Coronary artery (tissue), 2 donors: ENCODE measurements around the gene PCDH18.

Source experiments
- DNase-seq: peaks from one replicate; pipeline ENCODE4 v3.0.0-alpha.2; 2017; ENCODE audit warnings: low spot score
- H3K27ac ChIP-seq, 2 donors: fragments of 200-600 bp; sonication (generic); one replicate each; pipeline ENCODE4 v1.5.1; 2016 to 2019
- H3K4me3 ChIP-seq: fragments of 200-600 bp; sonication (generic); 2 replicates; pipeline ENCODE4 v1.5.1; 2016; ENCODE audit warnings: mild to moderate bottlenecking, moderate library complexity
- CTCF ChIP-seq: fragments of 200-600 bp; sonication (generic); IDR thresholded peaks from one replicate; pipeline ENCODE4 v1.5.1; 2019; ENCODE audit warnings: antibody characterized with exemption

The PCDH18 gene

DNA sequence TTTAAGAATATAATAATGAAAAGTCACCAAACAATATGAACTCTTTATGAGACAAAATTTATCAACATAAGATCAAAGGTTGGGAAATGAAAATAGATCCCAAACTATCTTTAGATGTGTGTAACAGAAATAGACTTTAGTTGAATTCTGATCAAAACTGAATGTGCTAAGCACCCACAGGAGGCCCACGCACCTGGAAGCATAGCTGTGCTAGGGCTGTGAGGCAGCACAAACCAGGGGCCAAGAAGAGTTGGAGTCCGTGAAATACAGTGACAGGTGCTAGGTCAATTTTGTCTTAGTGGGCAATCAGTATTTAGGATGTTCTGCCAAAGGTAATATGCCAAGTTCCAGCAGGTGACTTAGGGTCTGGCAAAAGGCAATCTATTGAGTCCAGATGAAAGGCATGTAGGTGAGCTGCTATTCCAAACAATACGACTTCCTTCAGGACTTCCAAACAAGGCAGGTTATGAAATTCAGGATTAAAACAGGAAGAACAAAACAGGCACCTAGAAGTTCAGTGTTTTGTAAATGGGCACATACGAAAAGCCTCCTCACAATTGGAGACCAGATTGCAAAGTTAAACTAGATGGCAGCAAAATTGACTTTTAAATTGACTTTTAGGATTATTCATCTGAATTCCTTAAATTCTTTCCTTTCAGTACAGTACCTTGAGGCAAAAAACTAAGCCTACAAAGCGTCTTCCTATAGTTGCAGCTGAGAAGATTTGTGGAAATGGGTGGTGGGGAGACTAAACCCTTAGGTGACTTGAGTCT, 4.7 kb upstream of the PCDH18 start:
- DNase-seq = no peak
- H3K27ac ChIP-seq = no peak overlapping the region

DNA sequence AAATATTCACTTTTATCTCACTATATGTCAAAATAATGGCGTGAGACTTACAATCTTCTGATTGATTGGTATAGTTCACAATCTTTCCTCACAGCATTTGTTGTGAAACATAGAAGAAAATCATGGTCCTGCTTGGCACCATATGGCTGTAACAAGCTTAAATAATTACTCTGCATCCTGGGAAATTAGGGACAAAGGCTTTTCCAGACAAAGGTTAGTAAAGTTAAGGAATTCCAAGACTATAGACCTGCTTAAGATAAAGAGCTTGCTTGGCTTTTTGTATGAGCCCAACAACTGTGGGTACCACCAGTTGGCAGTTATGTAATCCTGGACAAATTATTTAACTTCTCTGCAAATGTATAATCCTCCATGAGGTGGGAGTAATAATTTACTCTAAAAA, 3.4 kb upstream of the PCDH18 start:
- no peak for DNase-seq
- no peak for TF ChIP-seq CTCF
- H3K27ac ChIP-seq = no peak overlapping the region
- H3K4me3 ChIP-seq = no peak overlapping the region

More for the DNA sequence above, 4.7 kb upstream of the PCDH18 start:
- H3K4me3 ChIP-seq = no peak overlapping the region
- TF ChIP-seq CTCF = no peak

DNA sequence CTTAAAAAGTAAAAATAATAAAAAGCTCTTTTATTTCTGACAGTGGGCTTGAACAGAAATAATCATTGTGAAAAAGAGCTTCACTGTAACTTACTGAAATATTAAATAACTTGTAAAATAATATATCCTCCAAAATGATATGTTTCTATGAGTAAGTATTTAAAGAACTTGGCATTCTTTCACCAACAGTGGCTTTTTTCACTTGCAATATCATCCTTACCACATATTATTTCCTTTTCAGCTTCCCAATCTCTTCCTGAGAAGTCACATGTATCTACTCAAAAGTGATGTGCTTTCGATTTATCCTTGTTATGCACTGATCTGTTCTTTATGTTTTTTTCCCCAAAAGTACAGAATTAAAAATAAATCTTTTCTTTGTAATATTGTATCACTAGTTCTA, 2.2 kb upstream of the PCDH18 start:
- H3K27ac ChIP-seq = peak overlapping the region in 1 of 2 donors; percentile 17
- TF ChIP-seq CTCF = no peak
- DNase-seq = no peak
- no peak overlapping the region for H3K4me3 ChIP-seq

GRCh38 chr4:137533855-137534254, 1.6 kb upstream of the PCDH18 start:
- Histone ChIP-seq H3K27ac (peak overlapping the region; percentile 50 to 88), H3K4me3 (peak overlapping the region; percentile 84)
- TF ChIP-seq CTCF = no peak
- DNase-seq = no peak

GRCh38 chr4:137532869-137533236, 559 bp upstream of the PCDH18 start:
- H3K4me3 ChIP-seq = peak overlapping the region; percentile 84
- no peak for TF ChIP-seq CTCF
- peak overlapping the region; percentile 88 to 94 for H3K27ac ChIP-seq
- no peak for DNase-seq

DNA sequence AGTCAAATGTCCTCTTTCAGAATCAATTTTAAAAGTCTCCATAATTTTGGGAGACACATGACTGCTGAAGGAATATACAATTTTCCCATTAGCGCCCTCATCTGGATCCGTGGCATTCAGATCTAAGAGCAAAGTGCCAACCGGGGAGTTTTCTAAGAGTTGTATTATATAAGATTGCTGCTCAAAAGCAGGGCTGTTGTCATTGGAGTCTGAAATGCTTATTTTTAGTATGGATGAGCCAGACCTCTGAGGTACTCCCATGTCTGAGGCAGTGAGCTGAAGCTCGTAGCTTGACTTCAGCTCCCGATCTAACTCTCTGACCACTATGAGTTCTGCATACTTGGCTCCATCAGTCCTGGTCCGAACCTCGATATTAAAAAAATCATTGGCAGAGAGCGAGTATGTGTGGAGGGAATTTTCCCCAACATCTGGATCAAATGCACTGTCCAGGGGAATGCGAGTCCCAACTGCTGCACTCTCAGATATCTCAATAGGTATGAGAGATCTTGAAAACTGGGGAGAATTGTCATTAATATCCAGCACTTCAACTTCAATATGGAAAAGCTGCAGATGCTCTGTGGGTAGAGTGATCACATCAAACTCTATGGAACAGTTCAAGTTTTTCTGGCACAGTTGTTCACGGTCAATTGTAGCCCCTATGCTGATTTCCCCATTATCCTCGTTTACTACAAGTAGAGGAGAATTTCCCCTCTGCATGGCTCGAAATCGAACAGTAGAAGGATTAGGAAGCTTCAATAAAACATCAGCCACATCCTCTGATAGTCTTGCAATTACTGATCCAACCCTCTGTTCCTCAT, 917 bp downstream of the PCDH18 start:
- no peak for TF ChIP-seq CTCF
- H3K27ac ChIP-seq = peak overlapping the region; percentile 88 to 94
- no peak for DNase-seq
- H3K4me3 ChIP-seq = peak overlapping the region; percentile 84
